Measurements from ENCODE around the gene AP1M1.

DNA sequence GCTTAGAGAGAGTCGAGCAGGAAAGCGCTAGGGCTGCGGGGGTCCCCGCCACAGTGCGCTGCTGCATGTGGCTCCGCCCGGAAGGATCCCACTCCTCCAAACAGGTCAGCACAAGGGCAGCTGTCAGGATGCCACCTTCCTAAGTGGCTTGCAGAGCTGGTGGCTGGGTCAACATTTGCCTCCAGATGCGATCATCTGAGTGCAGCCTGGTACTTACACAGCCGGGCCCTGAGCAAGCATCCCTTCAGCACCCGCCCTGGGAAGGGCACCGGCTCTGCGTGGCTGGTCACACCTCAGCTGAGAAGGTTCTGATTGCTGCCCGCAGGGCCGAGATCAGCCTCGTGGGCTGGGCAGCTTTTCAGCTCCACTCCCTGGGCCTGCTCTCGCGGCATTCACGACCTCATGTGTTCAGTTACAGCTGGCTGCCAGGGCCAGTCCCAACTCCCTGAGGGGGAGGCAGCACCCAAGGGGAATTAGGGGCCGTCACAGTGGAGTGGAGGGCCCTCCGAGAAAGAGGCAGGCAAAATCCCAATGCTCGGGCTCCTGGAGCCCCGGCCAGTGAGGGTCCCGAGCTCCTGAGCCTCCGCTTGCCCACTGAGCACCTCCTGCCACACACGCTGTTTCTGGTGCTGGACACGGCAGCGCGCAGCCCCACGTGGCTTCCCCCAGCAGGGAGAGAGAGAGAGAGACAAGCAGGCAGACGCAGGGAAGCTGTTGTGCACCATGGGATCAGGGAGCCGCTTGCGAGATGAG, 26.8 kb downstream of the AP1M1 start:
- TF ChIP-seq EZH2 (IDR thresholded peaks at IDR 0.05; ENCODE audit: low read depth) = no peak
- TF ChIP-seq, protein P1, sequence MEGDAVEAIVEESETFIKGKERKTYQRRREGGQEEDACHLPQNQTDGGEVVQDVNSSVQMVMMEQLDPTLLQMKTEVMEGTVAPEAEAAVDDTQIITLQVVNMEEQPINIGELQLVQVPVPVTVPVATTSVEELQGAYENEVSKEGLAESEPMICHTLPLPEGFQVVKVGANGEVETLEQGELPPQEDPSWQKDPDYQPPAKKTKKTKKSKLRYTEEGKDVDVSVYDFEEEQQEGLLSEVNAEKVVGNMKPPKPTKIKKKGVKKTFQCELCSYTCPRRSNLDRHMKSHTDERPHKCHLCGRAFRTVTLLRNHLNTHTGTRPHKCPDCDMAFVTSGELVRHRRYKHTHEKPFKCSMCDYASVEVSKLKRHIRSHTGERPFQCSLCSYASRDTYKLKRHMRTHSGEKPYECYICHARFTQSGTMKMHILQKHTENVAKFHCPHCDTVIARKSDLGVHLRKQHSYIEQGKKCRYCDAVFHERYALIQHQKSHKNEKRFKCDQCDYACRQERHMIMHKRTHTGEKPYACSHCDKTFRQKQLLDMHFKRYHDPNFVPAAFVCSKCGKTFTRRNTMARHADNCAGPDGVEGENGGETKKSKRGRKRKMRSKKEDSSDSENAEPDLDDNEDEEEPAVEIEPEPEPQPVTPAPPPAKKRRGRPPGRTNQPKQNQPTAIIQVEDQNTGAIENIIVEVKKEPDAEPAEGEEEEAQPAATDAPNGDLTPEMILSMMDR (conservative IDR thresholded peaks at IDR 0.05) = no peak

All from PC-9 (cell line).